Upper lobe of left lung (tissue), 6 donors: ENCODE measurements around the gene EXOC6B. TPM values are rescaled to one million over a fixed set of nuclear protein-coding genes. Genes with fewer than 3 reads are reported as not detected.

Experiments
- ATAC-seq, 2 donors: fragments of 200-7000 bp; cut with Tn5 transposase; one replicate each; pipeline ENCODE4 v1.9.1; 2022; ENCODE audit warnings: mild to moderate bottlenecking in 2 of 2, moderate library complexity in 2 of 2; ENCODE audit not compliant: low FRiP score in 2 of 2
- DNase-seq, 2 donors: peaks; one replicate each; pipeline ENCODE4 v3.0.0-alpha.2; 2019 to 2020
- H3K27ac ChIP-seq, 4 donors: fragments of 200-600 bp; sonication (generic); one replicate each; pipeline ENCODE4 v1.5.1; 2016 to 2019
- H3K27me3 ChIP-seq, 4 donors: fragments of 200-600 bp; sonication (generic); one replicate each; pipeline ENCODE4 v1.5.1; 2017 to 2019
- H3K36me3 ChIP-seq, 4 donors: fragments of 200-600 bp; sonication (generic); one replicate each; pipeline ENCODE4 v1.5.1; 2016 to 2019
- H3K4me1 ChIP-seq, 4 donors: fragments of 200-600 bp; sonication (generic); one replicate each; pipeline ENCODE4 v1.5.1; 2018 to 2019
- H3K4me3 ChIP-seq, 4 donors: fragments of 200-600 bp; sonication (generic); one replicate each; pipeline ENCODE4 v1.5.1; 2017 to 2019; ENCODE audit warnings: mild to moderate bottlenecking in 2 of 4, moderate library complexity in 1 of 4
- H3K9me3 ChIP-seq, 4 donors: fragments of 200-600 bp; sonication (generic); one replicate each; pipeline ENCODE4 v1.5.1; 2018 to 2019
- CTCF ChIP-seq, 6 experiments: fragments of 450-650 bp in 4 of 6; fragments of 200-600 bp in 2 of 6; sonication (generic) in 2 of 6; IDR thresholded peaks; one replicate each; pipeline ENCODE4 v1.5.1; 2016 to 2019; ENCODE audit warnings: antibody characterized with exemption in 6 of 6
- EP300 ChIP-seq, 4 donors: sonication (generic); formaldehyde crosslinking; IDR thresholded peaks; one replicate each; pipeline ENCODE4 v1.5.1; 2017; ENCODE audit warnings: antibody characterized with exemption in 4 of 4, control low read depth in 2 of 4
- POLR2A ChIP-seq, 4 donors: fragments of 450-650 bp; IDR thresholded peaks; one replicate each; pipeline ENCODE4 v1.5.1; 2016 to 2017; ENCODE audit warnings: antibody characterized with exemption in 4 of 4, mild to moderate bottlenecking in 2 of 4
- POLR2AphosphoS5 ChIP-seq, 2 donors: sonication (generic); formaldehyde crosslinking; IDR thresholded peaks; one replicate each; pipeline ENCODE4 v1.5.1; 2017; ENCODE audit warnings: antibody characterized with exemption in 2 of 2
- WGBS, 2 donors: methylation state at CpG; one replicate each; pipeline ENCODE4 v1.1.5; 2017 to 2018; 5-methylcytosine and 5-hydroxymethylcytosine counted together
- total RNA-seq, 6 donors: library from RNA; depleted of rRNA in 4 of 6; stranded (reverse); fragments of >200 nt in 4 of 6; gene quantifications; one replicate each; pipeline versions ENCODE4 v1.1.0 to v1.2.1, GENCODE V29; 2016 to 2021
- donor health status: DM: no; HTN: no; CAD: no; lungs with moderate emphysema.
- donor health status: DM: no; HTN: yes; CAD: no; lungs with severe emphysema.

The EXOC6B gene
- total RNA-seq, 6 donors from 2014 or later, result 11.0 to 56.6 (median 24.0) TPM

- ATAC-seq (no peak), DNase-seq (no peak)
- Histone ChIP-seq H3K27me3 (no peaks in the 10 kb centered on the region), H3K36me3 (peaks cover 0 to 6% (median 0%) of the 10 kb centered on the region in 4 donors), H3K4me3 (no peak overlapping the region), H3K9me3 (no peaks in the 10 kb centered on the region), H3K27ac (no peak overlapping the region), H3K4me1 (no peaks in the 10 kb centered on the region)
- TF ChIP-seq POLR2A (IDR thresholded peaks at IDR 0.05) (no peak), EP300 (IDR thresholded peaks at IDR 0.05) (no peak), CTCF (IDR thresholded peaks at IDR 0.05) (no peak), POLR2AphosphoS5 (IDR thresholded peaks at IDR 0.05) (no peak)
- 65 to 80% methylated on average over 1 of the region's 1 CpG for WGBS, 2 donors
Measured at GRCh38 chr2:72710418-72711152, 115.2 kb downstream of the EXOC6B start.

GRCh38 chr2:72708236-72708635 is 117.6 kb downstream of the EXOC6B start:
- 82 to 85% methylated on average over 1 of the region's 1 CpG for WGBS, 2 donors
- Histone ChIP-seq H3K4me3 (no peak overlapping the region), H3K27ac (no peak overlapping the region), H3K27me3 (no peaks in the 10 kb centered on the region), H3K36me3 (no peaks in the 10 kb centered on the region), H3K9me3 (no peaks in the 10 kb centered on the region), H3K4me1 (no peaks in the 10 kb centered on the region)
- ATAC-seq (no peak), DNase-seq (no peak)
- no peak for TF ChIP-seq POLR2A (IDR thresholded peaks at IDR 0.05)
- TF ChIP-seq POLR2AphosphoS5 (IDR thresholded peaks at IDR 0.05), result no peak
- TF ChIP-seq CTCF (IDR thresholded peaks at IDR 0.05), result no peak
- no peak for TF ChIP-seq EP300 (IDR thresholded peaks at IDR 0.05)

GRCh38 chr2:72698300-72698699 is 127.5 kb downstream of the EXOC6B start:
- no peak for TF ChIP-seq POLR2A (IDR thresholded peaks at IDR 0.05)
- TF ChIP-seq EP300 (IDR thresholded peaks at IDR 0.05), result no peak
- TF ChIP-seq CTCF (IDR thresholded peaks at IDR 0.05), result no peak
- TF ChIP-seq POLR2AphosphoS5 (IDR thresholded peaks at IDR 0.05), result no peak
- no peaks in the 10 kb centered on the region for H3K27me3 ChIP-seq
- WGBS, 2 donors, result 92 to 97% methylated on average over 3 of the region's 3 CpGs
- no peaks in the 10 kb centered on the region for H3K36me3 ChIP-seq
- peaks cover 10 to 12% (median 11%) of the 10 kb centered on the region in 4 donors for H3K4me1 ChIP-seq
- H3K9me3 ChIP-seq, result no peaks in the 10 kb centered on the region
- no peak for ATAC-seq
- H3K27ac ChIP-seq, result no peak overlapping the region
- no peak for DNase-seq
- no peak overlapping the region for H3K4me3 ChIP-seq

GRCh38 chr2:72696559-72696958 is 129.3 kb downstream of the EXOC6B start:
- Histone ChIP-seq H3K4me3 (no peak overlapping the region), H3K27me3 (no peaks in the 10 kb centered on the region), H3K36me3 (no peaks in the 10 kb centered on the region), H3K9me3 (no peaks in the 10 kb centered on the region), H3K4me1 (peaks cover 10 to 12% (median 11%) of the 10 kb centered on the region in 4 donors), H3K27ac (no peak overlapping the region)
- TF ChIP-seq EP300 (IDR thresholded peaks at IDR 0.05), result no peak
- no peak for TF ChIP-seq CTCF (IDR thresholded peaks at IDR 0.05)
- TF ChIP-seq POLR2A (IDR thresholded peaks at IDR 0.05), result no peak
- no peak for TF ChIP-seq POLR2AphosphoS5 (IDR thresholded peaks at IDR 0.05)
- DNase-seq (no peak), ATAC-seq (no peak)
- 88 to 100% methylated on average over 2 of the region's 2 CpGs for WGBS, 2 donors

GRCh38 chr2:72695676-72696075 is 130.2 kb downstream of the EXOC6B start:
- 47 to 51% methylated on average over 1 of the region's 1 CpG for WGBS, 2 donors

More at GRCh38 chr2:72695676-72696075, 130.2 kb downstream of the EXOC6B start:
- H3K27ac ChIP-seq, result no peak overlapping the region
- no peaks in the 10 kb centered on the region for H3K27me3 ChIP-seq
- TF ChIP-seq CTCF (IDR thresholded peaks at IDR 0.05) (no peak), EP300 (IDR thresholded peaks at IDR 0.05) (no peak), POLR2A (IDR thresholded peaks at IDR 0.05) (no peak), POLR2AphosphoS5 (IDR thresholded peaks at IDR 0.05) (no peak)
- H3K4me1 ChIP-seq, result peaks cover 10 to 12% (median 11%) of the 10 kb centered on the region in 4 donors
- H3K9me3 ChIP-seq, result no peaks in the 10 kb centered on the region
- DNase-seq, result no peak
- H3K4me3 ChIP-seq, result no peak overlapping the region
- no peaks in the 10 kb centered on the region for H3K36me3 ChIP-seq
- ATAC-seq, result no peak
